Keratinocyte (primary cell): ENCODE results near the gene CBX7.

Experiments used
- EZH2 ChIP-seq: IDR thresholded peaks from one replicate; pipeline ENCODE4 v1.6.1; 2012; ENCODE audit warnings: inconsistent platforms, mild to moderate bottlenecking, low read length, moderate library complexity
- TF ChIP-seq, protein P1 (sequence below), 3 experiments: IDR thresholded peaks in 1 of 3; conservative IDR thresholded peaks in 1 of 3; optimal IDR thresholded peaks in 1 of 3; 2 replicates in 2 of 3; 3 replicates in 1 of 3; pipeline versions ENCODE3 to v1.5.1; 2011; ENCODE audit warnings: low read length in 3 of 3, mild to moderate bottlenecking in 3 of 3, moderate library complexity in 2 of 3, control low read depth in 1 of 3, inconsistent platforms in 1 of 3; ENCODE audit not compliant: insufficient read depth in 2 of 3; ENCODE audit errors: extremely low read depth in 1 of 3

GRCh38 chr22:39175353-39176142 lies 23.1 kb upstream of the CBX7 start:
- TF ChIP-seq, protein P1, sequence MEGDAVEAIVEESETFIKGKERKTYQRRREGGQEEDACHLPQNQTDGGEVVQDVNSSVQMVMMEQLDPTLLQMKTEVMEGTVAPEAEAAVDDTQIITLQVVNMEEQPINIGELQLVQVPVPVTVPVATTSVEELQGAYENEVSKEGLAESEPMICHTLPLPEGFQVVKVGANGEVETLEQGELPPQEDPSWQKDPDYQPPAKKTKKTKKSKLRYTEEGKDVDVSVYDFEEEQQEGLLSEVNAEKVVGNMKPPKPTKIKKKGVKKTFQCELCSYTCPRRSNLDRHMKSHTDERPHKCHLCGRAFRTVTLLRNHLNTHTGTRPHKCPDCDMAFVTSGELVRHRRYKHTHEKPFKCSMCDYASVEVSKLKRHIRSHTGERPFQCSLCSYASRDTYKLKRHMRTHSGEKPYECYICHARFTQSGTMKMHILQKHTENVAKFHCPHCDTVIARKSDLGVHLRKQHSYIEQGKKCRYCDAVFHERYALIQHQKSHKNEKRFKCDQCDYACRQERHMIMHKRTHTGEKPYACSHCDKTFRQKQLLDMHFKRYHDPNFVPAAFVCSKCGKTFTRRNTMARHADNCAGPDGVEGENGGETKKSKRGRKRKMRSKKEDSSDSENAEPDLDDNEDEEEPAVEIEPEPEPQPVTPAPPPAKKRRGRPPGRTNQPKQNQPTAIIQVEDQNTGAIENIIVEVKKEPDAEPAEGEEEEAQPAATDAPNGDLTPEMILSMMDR (optimal IDR thresholded peaks at IDR 0.05 in 1 of 3, IDR thresholded peaks at IDR 0.05 in 1 of 3, conservative IDR thresholded peaks at IDR 0.05 in 1 of 3; ENCODE audit: extremely low read depth in 1 of 3, insufficient read depth in 2 of 3, low read length in 3 of 3), result no peak
- TF ChIP-seq EZH2, result no peak
